HG03159 (cell line): ENCODE results near the gene ROCK2.
"Not testable (repeated sequence)": the region's sequence is repeated elsewhere in the genome, so short reads cannot be mapped to it uniquely, and the experiment has no call there.

Experiments
- ATAC-seq: cut with Tn5 transposase; IDR thresholded peaks from one replicate; pipeline ENCODE4 v1.9.1; 2021; ENCODE audit warnings: mild to moderate bottlenecking, moderate library complexity; ENCODE audit not compliant: unreplicated experiment

Gene ROCK2

DNA sequence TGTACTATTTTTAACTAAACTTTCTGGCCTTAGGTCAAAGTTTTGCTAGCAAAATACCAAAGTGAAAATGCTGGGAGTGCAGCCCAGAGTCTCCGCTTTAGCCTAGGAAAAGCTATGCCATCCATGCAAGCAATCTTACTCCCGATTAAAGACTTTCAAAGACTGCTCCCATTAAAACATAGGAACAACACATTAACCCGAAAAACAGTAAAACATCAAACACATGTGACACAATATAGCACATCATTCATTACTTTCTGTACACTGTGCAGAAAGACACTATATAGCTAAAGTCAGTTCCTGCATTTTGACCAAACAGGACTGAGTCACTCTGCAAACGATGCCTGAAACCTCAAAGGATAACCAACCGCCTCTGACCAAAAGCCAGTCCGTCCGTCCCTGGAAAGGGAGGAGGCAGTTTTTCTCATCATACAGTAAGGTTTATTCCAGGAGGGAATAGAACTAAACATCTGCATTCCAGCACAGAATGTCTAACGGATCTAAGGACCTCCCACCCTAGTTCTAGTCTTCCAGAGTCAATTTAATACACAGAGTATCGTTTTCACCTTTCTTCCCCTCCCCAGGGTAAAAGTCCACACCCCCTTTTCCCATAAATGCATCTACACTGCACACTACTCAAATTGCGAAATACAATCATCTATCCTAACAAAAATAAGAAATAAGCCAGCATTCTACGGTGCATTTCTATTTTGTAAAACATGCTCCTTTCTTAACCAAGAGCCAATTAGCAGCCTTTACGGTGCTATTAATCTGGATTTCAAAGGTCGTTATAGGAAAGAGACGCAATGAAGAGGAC is 1.7 kb downstream of the ROCK2 start:
- no peak for ATAC-seq

DNA sequence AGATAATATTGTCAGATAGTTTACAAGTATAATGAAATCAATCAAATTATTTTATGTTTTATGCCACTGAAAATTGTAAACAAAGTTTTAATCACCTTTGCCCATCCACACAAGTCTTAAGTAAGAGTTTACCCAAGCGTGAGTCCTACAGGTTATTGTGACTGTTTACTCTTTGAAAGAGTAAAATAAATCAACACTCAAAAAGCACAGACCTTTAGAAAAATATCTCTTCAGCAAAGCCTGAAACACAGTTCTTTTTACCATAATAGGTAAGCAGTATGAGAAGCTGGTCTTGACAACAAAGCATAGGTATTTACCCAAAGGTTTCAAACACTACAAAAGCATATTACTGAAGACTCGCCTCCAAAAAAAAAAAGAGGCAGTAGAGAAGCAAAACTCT is 3.7 kb downstream of the ROCK2 start:
- no peak for ATAC-seq

DNA sequence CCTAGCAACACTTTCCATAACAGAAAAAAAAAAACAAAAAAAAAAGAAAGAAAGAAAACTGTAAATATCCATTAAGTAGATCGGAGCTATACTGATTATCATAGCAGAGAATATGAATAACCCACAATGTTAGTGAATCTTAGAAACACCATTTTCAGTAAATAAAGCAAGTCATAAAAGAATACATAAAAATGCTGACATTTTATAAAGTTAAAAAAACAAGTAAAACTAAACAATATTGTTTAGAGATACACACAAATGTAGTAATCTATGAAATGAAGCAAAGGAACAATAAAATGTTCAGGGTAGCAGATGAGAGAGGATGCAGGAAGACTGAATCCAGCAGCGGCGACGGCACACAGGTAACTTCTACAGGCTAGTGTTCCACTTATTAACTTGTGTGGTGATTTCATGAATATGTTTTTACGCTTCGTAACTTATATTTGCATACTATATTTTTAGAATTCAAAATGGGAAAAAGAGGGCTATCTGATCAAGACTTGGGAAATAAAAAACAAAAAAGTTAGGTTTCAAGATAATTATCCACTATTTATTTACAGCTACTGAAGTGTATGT is 4.8 kb downstream of the ROCK2 start:
- ATAC-seq, result no peak

DNA sequence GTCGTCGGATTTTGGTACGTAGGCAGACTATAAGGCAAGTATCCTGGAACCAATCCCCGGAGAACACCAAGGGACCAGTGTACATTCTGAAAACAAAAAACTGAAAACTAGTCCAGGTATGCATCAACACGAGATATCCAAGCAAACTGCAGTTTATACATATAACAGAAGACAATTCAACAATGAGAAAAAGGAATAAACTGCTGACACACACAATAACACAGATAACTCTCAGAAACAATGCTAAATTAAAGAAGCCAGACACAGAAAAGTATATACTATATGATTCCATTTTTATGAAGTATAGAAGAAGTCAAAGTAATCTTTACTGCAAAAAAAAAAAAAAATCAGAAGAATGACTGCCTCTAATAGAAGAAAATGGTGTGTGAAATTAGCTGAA is 5.9 kb downstream of the ROCK2 start:
- no peak for ATAC-seq

DNA sequence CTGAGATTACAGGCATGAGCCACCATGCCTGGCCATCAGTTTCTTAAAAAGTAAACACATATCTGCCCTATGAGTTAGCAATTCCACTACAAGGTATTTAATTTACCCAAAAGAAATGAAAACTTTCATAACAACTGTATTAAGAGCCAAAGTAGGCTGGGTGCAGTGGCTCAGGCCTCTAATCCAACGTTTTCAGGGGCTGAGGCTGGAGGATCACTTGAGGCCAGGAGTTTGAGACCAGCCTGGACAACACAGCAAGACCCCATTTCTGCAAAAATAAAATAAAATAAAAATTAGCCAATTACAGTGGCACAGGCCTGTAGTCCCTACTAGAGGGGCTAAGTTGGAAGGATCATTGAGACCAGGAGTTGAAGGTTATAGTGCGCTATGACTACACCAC is 6.5 kb downstream of the ROCK2 start:
- ATAC-seq, result no peak

DNA sequence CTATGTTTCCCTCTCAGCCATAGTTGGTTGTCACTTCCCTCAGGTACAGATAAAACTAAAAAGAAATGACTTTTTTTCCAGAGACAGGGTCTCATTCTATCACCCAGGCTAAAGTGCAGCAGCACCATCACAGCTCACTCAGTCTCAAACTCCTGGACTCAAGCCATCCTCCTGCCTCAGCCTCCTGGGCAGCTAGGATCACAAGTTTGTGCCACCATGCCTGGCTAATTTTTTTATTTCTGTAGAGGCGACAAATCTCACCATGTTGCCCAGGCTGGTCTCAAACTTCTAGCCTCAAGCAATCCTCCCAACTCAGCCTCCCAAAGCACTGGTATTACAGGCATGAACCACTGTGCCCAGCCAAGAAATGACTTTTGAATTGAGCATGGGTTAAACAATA is 8.2 kb downstream of the ROCK2 start:
- ATAC-seq, result no peak

DNA sequence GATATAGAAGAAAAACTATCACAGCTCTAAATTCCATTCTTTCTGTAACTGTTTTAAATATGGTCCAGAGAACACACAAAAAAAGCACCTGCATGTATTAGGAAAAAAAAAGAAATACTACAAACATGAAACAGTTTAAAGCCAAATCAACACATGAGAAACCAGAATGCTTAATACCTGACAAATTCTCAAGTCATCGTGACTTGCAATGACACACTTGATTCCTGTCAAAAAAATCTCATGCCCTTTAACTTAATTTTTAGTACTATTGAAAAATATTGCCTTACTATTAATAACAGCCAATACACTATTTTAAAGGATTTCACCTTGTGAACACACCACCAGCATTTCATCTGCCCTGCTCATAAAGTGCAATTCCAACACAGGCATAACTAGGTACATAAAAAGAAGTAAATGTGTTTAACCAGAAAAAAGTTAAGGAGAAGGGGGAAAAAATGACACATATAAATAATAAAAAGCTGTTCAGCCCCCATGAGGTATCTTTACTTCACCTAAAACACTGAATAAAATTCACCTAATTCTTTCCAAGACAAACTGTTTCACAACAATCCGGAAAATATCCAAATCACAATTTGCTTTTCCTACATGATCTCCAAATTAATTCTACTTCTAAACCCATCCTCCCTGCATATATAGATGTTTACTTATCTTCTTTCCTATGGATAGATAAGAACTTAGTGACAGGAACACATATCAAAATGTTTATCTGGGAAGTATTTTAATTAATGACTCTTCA is 10.8 kb downstream of the ROCK2 start:
- no peak for ATAC-seq

DNA sequence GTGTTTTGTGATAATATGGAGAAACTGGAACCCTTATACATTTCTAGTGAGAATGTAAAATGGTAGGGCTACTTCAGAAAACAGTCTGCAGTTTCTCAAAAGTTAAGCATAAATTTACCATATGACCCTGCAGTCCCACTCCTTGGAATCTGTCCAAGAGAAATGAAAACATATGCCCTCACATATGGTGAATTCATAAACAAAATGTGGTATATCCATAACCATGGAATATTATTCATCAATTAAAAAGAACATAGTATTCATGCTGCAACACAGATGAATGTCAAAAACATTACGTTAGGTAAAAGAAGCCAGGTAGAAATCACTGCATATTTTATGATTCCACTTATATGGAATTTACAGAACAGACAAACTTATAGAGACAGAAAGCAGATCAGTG is 11.8 kb downstream of the ROCK2 start:
- no peak for ATAC-seq

DNA sequence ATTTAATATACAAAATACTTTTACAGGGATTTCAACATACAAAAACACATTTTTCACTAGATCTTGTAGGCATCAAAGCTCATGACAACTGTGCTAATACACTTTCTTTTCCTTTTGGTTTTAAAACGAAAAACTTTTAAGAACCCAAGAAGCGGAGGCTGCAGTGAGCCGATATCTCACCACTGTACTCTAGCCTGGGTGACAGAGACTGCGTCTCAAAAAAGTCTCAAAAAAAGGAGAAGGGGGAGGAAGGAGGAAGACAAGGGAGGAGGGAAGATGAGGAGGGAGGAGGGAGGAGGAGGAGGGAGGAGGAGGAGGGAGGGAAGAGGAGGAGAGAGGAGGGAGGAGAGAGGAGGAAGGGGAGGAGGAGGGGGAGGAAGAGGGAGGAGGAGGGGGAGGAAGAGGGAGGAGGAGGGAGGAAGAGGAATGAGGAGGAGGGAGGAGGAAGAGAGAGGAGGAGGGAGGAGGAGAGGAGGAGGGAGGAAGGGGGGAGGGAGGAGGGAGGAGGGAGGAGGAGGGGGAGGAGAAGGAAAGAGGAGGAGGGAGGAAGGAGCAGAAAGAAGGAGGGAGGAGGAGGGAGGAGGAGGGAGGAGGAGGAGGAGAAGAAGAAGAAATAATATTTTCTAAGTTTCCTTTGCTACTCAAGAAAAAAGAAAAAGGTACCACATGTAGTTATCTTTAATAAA is 13.8 kb downstream of the ROCK2 start:
- no peak for ATAC-seq

DNA sequence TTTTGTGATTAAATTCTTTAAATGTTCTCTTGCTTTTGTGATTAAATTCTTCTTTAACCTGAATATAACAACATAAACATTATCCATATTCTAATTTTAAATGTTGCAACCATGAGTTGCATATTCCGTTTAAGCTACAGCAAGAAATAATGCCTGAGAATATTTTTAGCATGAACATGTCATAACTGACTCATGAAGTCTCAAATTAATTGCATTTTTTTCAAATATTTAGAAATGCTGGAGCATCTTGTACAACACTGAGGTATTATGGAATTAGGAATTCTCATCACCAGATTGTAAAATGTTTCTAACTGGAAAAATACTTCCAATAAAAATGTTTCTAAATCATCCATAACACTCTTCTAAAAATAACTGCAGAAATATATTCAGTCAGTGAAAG is 14.7 kb downstream of the ROCK2 start:
- ATAC-seq, result no peak

DNA sequence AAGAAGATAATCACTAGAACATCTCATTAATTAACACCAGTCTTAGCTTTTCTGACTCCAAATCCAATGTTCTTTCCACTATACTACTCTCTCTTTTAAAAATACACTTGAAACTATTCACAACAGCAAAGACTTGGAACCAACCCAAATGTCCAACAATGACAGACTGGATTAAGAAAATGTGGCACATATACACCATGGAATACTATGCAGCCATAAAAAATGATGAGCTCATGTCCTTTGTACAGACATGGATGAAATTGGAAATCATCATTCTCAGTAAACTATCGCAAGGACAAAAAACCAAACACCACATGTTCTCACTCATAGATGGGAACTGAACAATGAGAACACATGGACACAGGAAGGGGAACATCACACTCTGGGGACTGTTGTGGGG is 15.9 kb downstream of the ROCK2 start:
- not testable (repeated sequence) for ATAC-seq

DNA sequence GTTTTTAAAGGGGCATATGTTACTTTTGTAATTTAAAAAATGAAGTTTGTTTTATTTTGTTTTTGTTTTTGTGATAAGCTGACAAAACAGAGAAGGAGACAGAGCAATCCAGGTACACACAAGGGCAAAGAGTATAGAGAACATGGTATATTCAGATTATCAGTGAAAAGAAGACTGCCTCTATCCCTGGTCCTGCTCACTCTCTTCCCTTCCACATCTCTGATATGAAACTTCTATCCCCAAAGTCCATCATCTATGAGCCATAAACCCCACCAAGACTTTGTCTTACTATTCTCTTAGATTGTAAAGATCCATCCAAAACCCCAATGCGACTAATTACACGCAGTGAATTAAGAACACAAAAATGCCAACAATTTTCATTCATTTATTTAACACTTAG is 16.6 kb downstream of the ROCK2 start:
- no peak for ATAC-seq

DNA sequence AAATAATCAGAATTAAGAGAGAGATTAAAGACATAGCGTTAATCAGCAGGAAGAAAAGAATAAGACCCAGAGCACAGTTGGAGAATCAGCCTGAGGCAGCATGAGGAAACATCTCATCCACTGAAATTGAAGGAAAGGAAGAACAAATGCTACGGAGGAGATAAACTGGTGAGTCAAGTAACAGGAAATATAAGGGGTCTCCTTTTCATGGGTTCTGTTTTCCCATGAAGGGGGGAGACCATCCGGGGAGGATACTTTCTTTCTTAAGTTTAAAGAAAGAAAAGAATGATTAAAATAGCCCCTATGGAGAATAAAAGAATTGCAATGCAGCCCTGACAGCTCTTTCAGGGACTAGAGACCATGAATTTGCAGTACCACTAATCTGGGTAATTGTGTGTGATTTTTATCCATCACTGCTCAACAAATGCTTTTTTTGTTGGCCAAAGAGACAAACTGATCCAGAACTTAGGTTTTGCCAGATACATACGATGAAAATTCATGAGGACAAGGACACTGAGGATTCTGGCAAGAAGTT is 17.7 kb downstream of the ROCK2 start:
- no peak for ATAC-seq

DNA sequence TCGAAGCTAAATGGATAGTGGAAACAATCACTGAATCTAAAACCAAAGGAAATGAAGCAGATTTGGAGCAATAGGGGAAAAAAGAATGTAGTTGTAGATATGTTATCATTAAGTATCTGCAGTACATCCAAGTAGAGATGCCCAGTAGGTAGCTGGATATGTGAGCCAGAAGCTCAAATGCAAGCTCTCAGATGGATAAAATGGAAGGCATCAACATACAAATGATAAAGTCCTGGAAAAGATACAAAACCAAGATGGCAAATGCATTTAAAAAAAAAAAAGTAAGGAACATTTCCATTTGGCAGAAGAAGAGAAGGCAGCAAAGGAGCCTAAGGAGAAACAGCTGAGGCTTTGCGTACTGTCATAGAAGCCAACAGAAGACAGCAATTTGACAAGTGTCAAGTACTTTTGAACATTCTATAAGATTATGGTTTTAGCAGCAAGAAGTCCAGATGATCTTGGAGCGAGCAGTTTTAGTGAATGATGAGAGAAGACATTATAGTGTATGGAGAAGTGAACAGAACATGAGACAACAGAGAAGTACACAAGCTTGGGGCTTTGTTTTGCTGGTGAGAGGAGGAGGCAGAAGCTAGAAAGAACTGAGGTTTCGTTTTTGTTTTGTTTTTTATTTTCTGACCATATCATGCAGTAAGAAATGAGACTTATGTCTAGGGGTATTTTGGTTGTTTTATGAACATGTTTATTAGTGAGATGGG is 18.3 kb downstream of the ROCK2 start:
- no peak for ATAC-seq

DNA sequence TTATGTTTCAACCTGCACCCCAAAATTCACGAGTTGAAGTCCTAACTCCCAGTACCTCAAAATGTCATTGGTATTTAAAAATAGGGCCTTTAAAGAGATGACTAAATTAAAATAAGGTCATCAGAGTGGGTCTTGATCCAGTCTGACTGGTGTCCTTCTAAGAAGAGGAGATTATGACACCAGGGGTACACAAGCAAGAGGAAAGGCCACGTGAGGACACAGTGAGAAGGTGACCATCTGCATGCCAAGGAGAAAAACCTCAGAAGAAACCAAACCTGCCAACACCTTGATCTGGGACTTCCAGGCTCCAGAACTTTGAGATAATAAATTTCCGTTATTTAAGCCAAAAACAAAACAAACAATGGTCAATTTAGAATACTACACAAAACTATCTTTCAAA is 22.6 kb downstream of the ROCK2 start:
- no peak for ATAC-seq

DNA sequence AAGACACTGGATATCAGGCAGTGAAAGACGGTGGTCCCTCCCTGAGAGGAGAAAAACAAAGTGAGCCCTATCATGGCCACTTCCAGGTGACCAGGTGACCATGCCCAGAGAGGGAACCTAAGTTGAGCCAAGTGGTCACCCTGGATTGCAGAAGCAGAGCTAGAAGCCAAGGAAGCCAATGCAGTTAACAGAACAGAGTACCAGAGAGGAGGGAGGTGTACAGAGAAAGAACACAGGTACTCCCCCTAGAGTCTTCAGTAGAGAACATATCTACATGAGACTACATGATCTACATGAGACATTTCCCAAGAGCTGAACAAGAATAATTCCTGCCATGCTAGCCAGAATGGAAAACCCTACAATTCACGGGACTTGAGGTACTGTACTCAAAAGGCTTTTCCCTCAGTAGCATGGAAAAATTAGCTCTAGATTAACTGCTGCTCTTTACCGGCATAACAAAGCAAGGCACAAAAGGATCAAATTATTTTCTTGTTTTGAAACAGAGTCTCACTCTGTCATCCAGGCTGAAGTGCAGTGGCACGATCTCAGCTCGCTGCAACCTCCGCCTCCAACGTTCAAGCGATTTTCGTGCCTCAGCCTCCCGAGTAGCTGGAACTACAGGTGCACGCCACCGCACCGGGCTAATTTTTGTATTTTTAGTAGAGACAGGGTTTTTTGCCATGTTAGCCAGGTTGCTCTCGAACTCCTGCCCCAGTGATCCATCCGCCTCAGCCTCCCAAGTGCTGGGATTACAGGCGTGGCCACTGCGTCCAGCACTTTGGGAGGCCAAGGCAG is 23.5 kb downstream of the ROCK2 start:
- no peak for ATAC-seq

DNA sequence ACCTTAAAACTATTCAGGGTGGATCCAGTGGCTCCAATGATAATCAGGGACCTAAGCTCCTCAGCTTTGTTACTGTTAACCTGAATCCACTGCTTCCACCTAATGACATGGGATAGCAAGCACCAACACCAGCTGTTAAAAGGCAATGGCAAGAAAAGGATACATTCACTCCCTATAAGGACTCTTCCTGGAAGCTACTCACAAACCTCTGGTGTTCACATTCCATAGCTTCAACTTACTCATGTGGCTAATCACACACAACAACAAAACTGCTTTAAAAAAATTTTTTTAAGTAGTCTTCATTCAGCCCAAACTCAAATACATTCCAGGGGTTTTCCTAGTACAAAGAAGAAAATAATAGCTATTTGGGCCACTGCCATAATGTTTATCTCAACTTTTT is 24.5 kb downstream of the ROCK2 start:
- no peak for ATAC-seq

DNA sequence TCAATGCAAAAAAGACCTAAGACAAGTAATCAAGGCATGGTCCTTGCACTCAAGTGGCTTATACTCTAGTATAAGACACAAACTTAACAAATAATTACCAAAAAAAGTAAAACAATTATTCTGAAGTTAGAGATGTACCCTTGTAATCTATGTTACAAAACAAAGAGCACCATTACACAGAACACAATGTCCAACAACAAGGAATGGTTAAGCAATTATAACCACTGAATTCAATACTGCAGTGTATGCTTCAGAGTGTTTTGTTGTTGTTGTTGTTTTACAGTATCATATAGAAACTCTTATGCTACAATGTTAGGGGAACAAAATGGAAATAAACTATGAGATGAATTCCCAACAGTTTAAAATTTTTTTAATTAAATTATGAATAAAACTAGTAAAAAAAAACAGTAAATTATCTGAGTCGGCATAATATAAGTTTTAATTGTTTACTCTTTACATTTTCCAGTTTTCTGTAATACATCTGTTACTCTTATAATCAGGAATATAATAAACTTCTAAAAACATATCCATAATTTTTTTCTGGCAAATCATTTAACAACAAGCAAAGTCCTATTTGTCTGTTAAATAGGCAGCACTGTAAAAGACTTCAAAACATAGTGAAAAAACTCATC is 29.2 kb downstream of the ROCK2 start:
- ATAC-seq, result no peak

DNA sequence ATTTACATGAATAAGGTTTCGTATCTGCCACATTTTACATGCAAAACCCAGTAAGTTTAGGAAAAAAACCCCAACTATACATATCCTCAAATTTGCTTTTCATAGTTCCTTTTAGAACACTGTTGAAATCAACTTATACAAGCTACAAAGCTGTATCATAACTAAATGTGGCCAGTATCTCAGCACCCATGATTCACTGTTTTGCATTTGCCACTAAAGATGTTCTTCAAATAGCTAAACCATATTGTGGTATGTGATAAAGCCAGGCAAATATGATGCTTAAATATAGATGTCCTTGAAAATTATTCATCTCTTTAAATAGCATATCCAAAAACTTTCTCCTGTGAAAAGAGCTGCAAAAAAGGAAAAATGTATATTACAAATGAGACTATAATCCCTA is 29.9 kb downstream of the ROCK2 start:
- no peak for ATAC-seq
